ENCODE results near the gene GRIA3. TPM values are rescaled to one million over a fixed set of nuclear protein-coding genes. Genes with fewer than 3 reads are reported as not detected.

The GRIA3 gene
- total and polyA plus RNA-seq, 7 donors, result 0.07 to 3.0 (median 0.82) TPM; not detected in 2

DNA sequence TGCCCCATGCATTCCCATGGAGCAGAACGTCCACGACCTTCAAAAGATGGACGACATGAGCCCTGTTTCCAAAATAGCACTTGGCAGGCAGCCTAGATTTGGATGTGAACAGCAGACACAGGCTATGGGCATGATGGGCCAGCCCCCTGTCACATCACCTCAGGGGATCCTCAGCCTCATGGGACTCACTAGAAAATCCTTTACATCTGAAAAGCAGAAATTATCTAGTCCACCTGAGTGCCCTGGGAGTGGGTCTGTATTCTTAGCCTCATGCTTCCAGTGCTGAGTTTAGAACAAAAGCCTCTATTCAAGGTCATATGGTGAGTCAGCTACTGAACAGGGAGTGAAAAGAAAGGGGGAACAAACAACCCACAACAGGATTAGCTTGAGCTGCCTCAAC, 35.8 kb downstream of the GRIA3 start:
- intact Hi-C loops (cut with DNase I), result no loop called here
- no peaks in the 10 kb centered on the region for H3K9me3 ChIP-seq
- 69 to 71% methylated on average over 3 of the region's 3 CpGs for WGBS, 2 donors
- no peak overlapping the region for H3K27ac ChIP-seq
- no peaks in the 10 kb centered on the region for H3K36me3 ChIP-seq
- H3K4me3 ChIP-seq, result no peak overlapping the region
- H3K4me1 ChIP-seq, result no peaks in the 10 kb centered on the region
- H3K27me3 ChIP-seq, result no peaks in the 10 kb centered on the region
- TF ChIP-seq POLR2AphosphoS5 (IDR thresholded peaks at IDR 0.05) (no peak), POLR2A (IDR thresholded peaks at IDR 0.05) (no peak)
- no peak for DNase-seq

DNA sequence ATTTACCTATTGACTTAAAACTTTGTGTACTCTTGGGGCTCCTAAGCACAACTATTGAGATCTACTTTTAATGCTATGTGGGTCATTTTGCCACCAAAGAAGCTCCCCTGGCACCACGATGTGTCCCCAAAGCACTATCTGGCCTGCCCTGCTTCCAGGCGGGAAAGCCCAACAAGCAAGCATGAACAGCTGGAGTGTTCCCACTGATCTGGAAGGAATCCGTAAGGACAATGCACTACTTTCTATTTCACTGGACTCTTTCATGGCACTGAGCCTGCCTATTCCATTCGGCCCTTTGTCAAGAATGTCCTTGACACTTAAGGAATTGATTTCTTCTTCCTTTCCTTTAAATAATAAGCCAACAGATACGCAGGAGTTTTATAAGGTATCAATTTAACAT, 38.8 kb downstream of the GRIA3 start:
- Histone ChIP-seq H3K27me3 (no peaks in the 10 kb centered on the region), H3K4me3 (no peak overlapping the region), H3K36me3 (no peaks in the 10 kb centered on the region), H3K27ac (no peak overlapping the region), H3K4me1 (no peaks in the 10 kb centered on the region), H3K9me3 (no peaks in the 10 kb centered on the region)
- DNase-seq, result no peak
- TF ChIP-seq, protein P1, sequence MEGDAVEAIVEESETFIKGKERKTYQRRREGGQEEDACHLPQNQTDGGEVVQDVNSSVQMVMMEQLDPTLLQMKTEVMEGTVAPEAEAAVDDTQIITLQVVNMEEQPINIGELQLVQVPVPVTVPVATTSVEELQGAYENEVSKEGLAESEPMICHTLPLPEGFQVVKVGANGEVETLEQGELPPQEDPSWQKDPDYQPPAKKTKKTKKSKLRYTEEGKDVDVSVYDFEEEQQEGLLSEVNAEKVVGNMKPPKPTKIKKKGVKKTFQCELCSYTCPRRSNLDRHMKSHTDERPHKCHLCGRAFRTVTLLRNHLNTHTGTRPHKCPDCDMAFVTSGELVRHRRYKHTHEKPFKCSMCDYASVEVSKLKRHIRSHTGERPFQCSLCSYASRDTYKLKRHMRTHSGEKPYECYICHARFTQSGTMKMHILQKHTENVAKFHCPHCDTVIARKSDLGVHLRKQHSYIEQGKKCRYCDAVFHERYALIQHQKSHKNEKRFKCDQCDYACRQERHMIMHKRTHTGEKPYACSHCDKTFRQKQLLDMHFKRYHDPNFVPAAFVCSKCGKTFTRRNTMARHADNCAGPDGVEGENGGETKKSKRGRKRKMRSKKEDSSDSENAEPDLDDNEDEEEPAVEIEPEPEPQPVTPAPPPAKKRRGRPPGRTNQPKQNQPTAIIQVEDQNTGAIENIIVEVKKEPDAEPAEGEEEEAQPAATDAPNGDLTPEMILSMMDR (IDR thresholded peaks at IDR 0.05), result no peak
- TF ChIP-seq EP300 (IDR thresholded peaks at IDR 0.05) (no peak), POLR2A (IDR thresholded peaks at IDR 0.05) (no peak), POLR2AphosphoS5 (IDR thresholded peaks at IDR 0.05) (no peak)
- intact Hi-C loops (cut with DNase I), result no loop called here
- WGBS, 2 donors, result 82 to 84% methylated on average over 5 of the region's 5 CpGs

GRCh38 chrX:123223409-123223808, 39.3 kb downstream of the GRIA3 start:
- H3K27me3 ChIP-seq, result no peaks in the 10 kb centered on the region
- no peaks in the 10 kb centered on the region for H3K36me3 ChIP-seq
- H3K4me1 ChIP-seq, result no peaks in the 10 kb centered on the region
- no peak overlapping the region for H3K4me3 ChIP-seq
- H3K27ac ChIP-seq, result no peak overlapping the region
- no peak for TF ChIP-seq POLR2A (IDR thresholded peaks at IDR 0.05)
- TF ChIP-seq EP300 (IDR thresholded peaks at IDR 0.05), result no peak
- TF ChIP-seq, protein P1 (IDR thresholded peaks at IDR 0.05), result no peak
- TF ChIP-seq POLR2AphosphoS5 (IDR thresholded peaks at IDR 0.05), result no peak
- 87 to 88% methylated on average over 1 of the region's 1 CpG for WGBS, 2 donors
- H3K9me3 ChIP-seq, result no peaks in the 10 kb centered on the region
- no peak for DNase-seq
- intact Hi-C loops (cut with DNase I), result no loop called here

DNA sequence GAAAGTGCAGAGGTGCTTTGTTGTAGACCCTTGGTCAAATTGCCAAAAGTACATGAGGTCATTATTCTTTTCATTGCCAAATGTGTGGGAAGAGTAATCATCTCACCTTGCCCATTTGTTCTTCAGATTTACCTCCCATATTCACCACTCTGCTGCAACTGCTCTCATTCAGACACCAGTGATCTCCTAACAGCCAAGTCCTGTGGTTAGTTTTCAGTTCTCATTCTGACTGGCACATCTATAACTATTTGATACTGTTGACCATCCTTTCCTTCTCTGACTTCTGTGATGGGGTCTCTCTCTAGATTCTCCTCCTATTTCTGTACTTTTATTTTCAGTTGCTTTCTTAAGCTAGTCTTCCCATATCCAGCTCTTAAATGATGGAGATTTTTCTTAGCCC, 39.8 kb downstream of the GRIA3 start:
- intact Hi-C loops (cut with DNase I), result no loop called here

GRCh38 chrX:123230798-123231197, 46.7 kb downstream of the GRIA3 start:
- H3K27ac ChIP-seq, result no peak overlapping the region
- intact Hi-C loops (cut with DNase I), result no loop called here

More for the DNA sequence above, 39.8 kb downstream of the GRIA3 start:
- Histone ChIP-seq H3K27me3 (no peaks in the 10 kb centered on the region), H3K9me3 (no peaks in the 10 kb centered on the region), H3K27ac (no peak overlapping the region), H3K4me3 (no peak overlapping the region), H3K36me3 (no peaks in the 10 kb centered on the region), H3K4me1 (no peaks in the 10 kb centered on the region)
- TF ChIP-seq POLR2A (IDR thresholded peaks at IDR 0.05), result no peak
- TF ChIP-seq EP300 (IDR thresholded peaks at IDR 0.05), result no peak
- TF ChIP-seq, protein P1 (IDR thresholded peaks at IDR 0.05), result no peak
- no peak for TF ChIP-seq POLR2AphosphoS5 (IDR thresholded peaks at IDR 0.05)
- no peak for DNase-seq

More at GRCh38 chrX:123230798-123231197, 46.7 kb downstream of the GRIA3 start:
- Histone ChIP-seq H3K4me3 (no peak overlapping the region), H3K9me3 (no peaks in the 10 kb centered on the region), H3K27me3 (no peaks in the 10 kb centered on the region), H3K36me3 (no peaks in the 10 kb centered on the region), H3K4me1 (no peaks in the 10 kb centered on the region)
- TF ChIP-seq EP300 (IDR thresholded peaks at IDR 0.05) (no peak), POLR2AphosphoS5 (IDR thresholded peaks at IDR 0.05) (no peak), POLR2A (IDR thresholded peaks at IDR 0.05) (no peak)
- TF ChIP-seq, protein P1 (IDR thresholded peaks at IDR 0.05), result no peak
- DNase-seq, result no peak
- 5 to 29% methylated on average over 2 of the region's 2 CpGs for whole genome bisulfite sequencing, 2 donors

Data from sigmoid colon (tissue), 7 donors.